Endothelial cell of umbilical vein (primary cell): ENCODE results near the gene MVD.

ENCODE experiments used
- EZH2 ChIP-seq: IDR thresholded peaks from 2 replicates; pipeline ENCODE4 v1.6.1; 2012; ENCODE audit warnings: borderline replicate concordance, low read depth, mild to moderate bottlenecking, moderate library complexity, low read length, inconsistent platforms; ENCODE audit not compliant: severe bottlenecking
- POLR2A ChIP-seq: IDR thresholded peaks from 2 replicates; pipeline ENCODE4 v1.6.1; 2012; ENCODE audit warnings: low read depth, mild to moderate bottlenecking, control low read depth, low read length
- TF ChIP-seq, protein P1 (sequence below), 2 donors: IDR thresholded peaks; 1 replicate in 1 of 2; 2 replicates in 1 of 2; pipeline ENCODE4 v1.5.1; 2011; ENCODE audit warnings: low read length in 2 of 2, mild to moderate bottlenecking in 2 of 2, moderate library complexity in 2 of 2, control low read depth in 1 of 2, inconsistent platforms in 1 of 2, low read depth in 1 of 2; ENCODE audit not compliant: insufficient read depth in 1 of 2; ENCODE audit errors: extremely low read depth in 1 of 2

GRCh38 chr16:88653101-88653500 is 9.8 kb downstream of the MVD start:
- TF ChIP-seq, protein P1, sequence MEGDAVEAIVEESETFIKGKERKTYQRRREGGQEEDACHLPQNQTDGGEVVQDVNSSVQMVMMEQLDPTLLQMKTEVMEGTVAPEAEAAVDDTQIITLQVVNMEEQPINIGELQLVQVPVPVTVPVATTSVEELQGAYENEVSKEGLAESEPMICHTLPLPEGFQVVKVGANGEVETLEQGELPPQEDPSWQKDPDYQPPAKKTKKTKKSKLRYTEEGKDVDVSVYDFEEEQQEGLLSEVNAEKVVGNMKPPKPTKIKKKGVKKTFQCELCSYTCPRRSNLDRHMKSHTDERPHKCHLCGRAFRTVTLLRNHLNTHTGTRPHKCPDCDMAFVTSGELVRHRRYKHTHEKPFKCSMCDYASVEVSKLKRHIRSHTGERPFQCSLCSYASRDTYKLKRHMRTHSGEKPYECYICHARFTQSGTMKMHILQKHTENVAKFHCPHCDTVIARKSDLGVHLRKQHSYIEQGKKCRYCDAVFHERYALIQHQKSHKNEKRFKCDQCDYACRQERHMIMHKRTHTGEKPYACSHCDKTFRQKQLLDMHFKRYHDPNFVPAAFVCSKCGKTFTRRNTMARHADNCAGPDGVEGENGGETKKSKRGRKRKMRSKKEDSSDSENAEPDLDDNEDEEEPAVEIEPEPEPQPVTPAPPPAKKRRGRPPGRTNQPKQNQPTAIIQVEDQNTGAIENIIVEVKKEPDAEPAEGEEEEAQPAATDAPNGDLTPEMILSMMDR (IDR thresholded peaks at IDR 0.05; ENCODE audit: extremely low read depth in 1 of 2, insufficient read depth in 1 of 2, low read depth in 1 of 2, low read length in 2 of 2): no peak
- TF ChIP-seq POLR2A (no peak), EZH2 (no peak)
